Measurements from ENCODE around the gene ANKRD28. TPM values are rescaled to one million over a fixed set of nuclear protein-coding genes. Genes with fewer than 3 reads are reported as not detected.

The ANKRD28 gene
- total RNA-seq, 1 experiment from 2014 or later: 82.6 TPM

- H2AFZ ChIP-seq: no peak overlapping the region
- no peaks in the 10 kb centered on the region for H3K4me1 ChIP-seq (replicated peaks; ENCODE audit: insufficient read depth)
- DNase-seq: no peak
- TF ChIP-seq CTCF (conservative IDR thresholded peaks at IDR 0.05) (peak; percentile 71), EZH2 (IDR thresholded peaks at IDR 0.05; ENCODE audit: low read depth) (no peak)
- 0 out of 2 replicates have a peak, but pooled peaks cover 7% of the 10 kb centered on the region for H3K36me3 ChIP-seq (ENCODE audit: low read depth)
- peaks cover 84% of the 10 kb centered on the region for H3K79me2 ChIP-seq (ENCODE audit: low read depth)
- no peak overlapping the region for H3K27ac ChIP-seq
- POLR2A ChIA-PET (ENCODE audit: unreplicated experiment): interaction anchor here (0.7 kb wide), 1 partner anchor 609 kb away, joined by 4 read pairs; no protein-coding TSS in a partner anchor
- no peak overlapping the region for H3K4me3 ChIP-seq
- intact Hi-C loops (cut with micrococcal nuclease; ENCODE audit: unreplicated experiment): loop anchor here (1.0 to 10.0 kb wide), 5 partner anchors 182 to 743 kb away; partner anchors contain the start of genes CAPN7 and GALNT15
- no TSS peak for BruUV-seq (replicated peaks)
- CTCF ChIA-PET: interaction anchor here (0.6 to 1.4 kb wide), 4 partner anchors 9 to 1391 kb away, joined by 3 to 11 read pairs (median 4); no protein-coding TSS in a partner anchor
- H4K20me1 ChIP-seq (ENCODE audit: insufficient read depth): peaks cover 7% of the 10 kb centered on the region
- no peaks in the 10 kb centered on the region for H3K9me3 ChIP-seq (ENCODE audit: insufficient read depth, low read depth)
- peaks cover 10% of the 10 kb centered on the region; the same call in 1 of the 2 replicates for H3K9me2 ChIP-seq (ENCODE audit: insufficient read depth)
- H3K27me3 ChIP-seq (ENCODE audit: insufficient read depth, low read depth): no peaks in the 10 kb centered on the region
- no peak overlapping the region for H3K4me2 ChIP-seq
- H3F3A ChIP-seq (ENCODE audit: insufficient read depth, low read depth): no peaks in the 10 kb centered on the region; the same call in 1 of the 2 replicates
Observed at GRCh38 chr3:15812183-15812582, 14.4 kb upstream of the ANKRD28 start.

- peaks cover 81% of the 10 kb centered on the region for H3K79me2 ChIP-seq (ENCODE audit: low read depth)
- peaks cover 6% of the 10 kb centered on the region for H4K20me1 ChIP-seq (ENCODE audit: insufficient read depth)
- ChIA-PET CTCF (interaction anchor here (0.7 kb wide), 1 partner anchor 24 kb away, joined by 4 read pairs; no protein-coding TSS in a partner anchor), POLR2A (ENCODE audit: unreplicated experiment) (no interaction called here)
- intact Hi-C loops (cut with micrococcal nuclease; ENCODE audit: unreplicated experiment): loop anchor here (5.0 to 10.0 kb wide), 4 partner anchors 364 to 744 kb away; partner anchors contain the start of genes CAPN7 and GALNT15
- no peak overlapping the region for H2AFZ ChIP-seq
- no peaks in the 10 kb centered on the region; the same call in 1 of the 2 replicates for H3K9me3 ChIP-seq (ENCODE audit: insufficient read depth, low read depth)
- peaks cover 9% of the 10 kb centered on the region; the same call in 1 of the 2 replicates for H3F3A ChIP-seq (ENCODE audit: insufficient read depth, low read depth)
- no peak overlapping the region for H3K4me2 ChIP-seq
- H3K9me2 ChIP-seq (ENCODE audit: insufficient read depth): peaks cover 10% of the 10 kb centered on the region; the same call in 1 of the 2 replicates
- TF ChIP-seq EZH2 (IDR thresholded peaks at IDR 0.05; ENCODE audit: low read depth): no peak
- H3K27ac ChIP-seq: no peak overlapping the region
- BruUV-seq (replicated peaks): no TSS peak
- no peaks in the 10 kb centered on the region for H3K4me1 ChIP-seq (replicated peaks; ENCODE audit: insufficient read depth)
- DNase-seq: no peak
- H3K27me3 ChIP-seq (ENCODE audit: insufficient read depth, low read depth): no peaks in the 10 kb centered on the region
- no peak overlapping the region for H3K4me3 ChIP-seq
- H3K36me3 ChIP-seq (ENCODE audit: low read depth): 0 out of 2 replicates have a peak, but pooled peaks cover 7% of the 10 kb centered on the region
Observed at GRCh38 chr3:15810702-15811101, 12.9 kb upstream of the ANKRD28 start.

GRCh38 chr3:15809313-15809712 lies 11.5 kb upstream of the ANKRD28 start:
- no peak overlapping the region for H3K4me3 ChIP-seq
- no peaks in the 10 kb centered on the region; the same call in 1 of the 2 replicates for H4K20me1 ChIP-seq (ENCODE audit: insufficient read depth)
- H3K36me3 ChIP-seq (ENCODE audit: low read depth): 0 out of 2 replicates have a peak, but pooled peaks cover 7% of the 10 kb centered on the region
- H3K9me2 ChIP-seq (ENCODE audit: insufficient read depth): peaks cover 10% of the 10 kb centered on the region; the same call in 1 of the 2 replicates
- DNase-seq: no peak
- no TSS peak for BruUV-seq (replicated peaks)
- peaks cover 76% of the 10 kb centered on the region for H3K79me2 ChIP-seq (ENCODE audit: low read depth)
- CTCF ChIA-PET: no interaction called here
- intact Hi-C loops (cut with micrococcal nuclease; ENCODE audit: unreplicated experiment): no loop called here
- H2AFZ ChIP-seq: no peak overlapping the region
- H3K27me3 ChIP-seq (ENCODE audit: insufficient read depth, low read depth): no peaks in the 10 kb centered on the region
- TF ChIP-seq EZH2 (IDR thresholded peaks at IDR 0.05; ENCODE audit: low read depth) (no peak), CTCF (conservative IDR thresholded peaks at IDR 0.05) (no peak)
- no peaks in the 10 kb centered on the region; the same call in 1 of the 2 replicates for H3K9me3 ChIP-seq (ENCODE audit: insufficient read depth, low read depth)
- H3K27ac ChIP-seq: no peak overlapping the region
- H3K4me2 ChIP-seq: no peak overlapping the region
- POLR2A ChIA-PET (ENCODE audit: unreplicated experiment): no interaction called here
- no peaks in the 10 kb centered on the region for H3K4me1 ChIP-seq (replicated peaks; ENCODE audit: insufficient read depth)
- peaks cover 9% of the 10 kb centered on the region; the same call in 1 of the 2 replicates for H3F3A ChIP-seq (ENCODE audit: insufficient read depth, low read depth)
